Ascending aorta (tissue), 2 donors: ENCODE results near the gene DEDD. TPM values are rescaled to one million over a fixed set of nuclear protein-coding genes. Genes with fewer than 3 reads are reported as not detected.

Experiments used
- DNase-seq, 2 donors: peaks; one replicate each; pipeline ENCODE4 v3.0.0-alpha.2; 2019; ENCODE audit warnings: low spot score in 2 of 2
- H3K27ac ChIP-seq, 2 donors: fragments of 200-600 bp; sonication (generic); one replicate each; pipeline ENCODE4 v1.5.1; 2016 to 2017; ENCODE audit warnings: mild to moderate bottlenecking in 1 of 2
- H3K27me3 ChIP-seq: fragments of 200-600 bp; sonication (generic); one replicate; pipeline ENCODE4 v1.5.1; 2017
- H3K36me3 ChIP-seq, 2 donors: fragments of 200-600 bp; sonication (generic); one replicate each; pipeline ENCODE4 v1.5.1; 2016
- H3K4me1 ChIP-seq, 2 donors: fragments of 200-600 bp; sonication (generic); one replicate each; pipeline ENCODE4 v1.5.1; 2016 to 2017; ENCODE audit warnings: mild to moderate bottlenecking in 1 of 2
- H3K4me3 ChIP-seq, 2 donors: fragments of 200-600 bp; sonication (generic); one replicate each; pipeline ENCODE4 v1.5.1; 2016 to 2017; ENCODE audit warnings: mild to moderate bottlenecking in 1 of 2
- H3K9me3 ChIP-seq, 2 donors: fragments of 200-600 bp; sonication (generic); one replicate each; pipeline ENCODE4 v1.5.1; 2016
- intact Hi-C: fragments of 100-400 bp; cut with DNase I; formaldehyde crosslinking; loops from one replicate; pipeline ENCODE4 v1.15.1; 2023
- total RNA-seq: library from RNA; depleted of rRNA; stranded (reverse); fragments of >200 nt; gene quantifications from one replicate; pipeline ENCODE4 v1.1.0, GENCODE V29; 2016
- TF ChIP-seq, protein P1 (sequence below), 3 experiments: fragments of 200-600 bp in 2 of 3; fragments of 450-650 bp in 1 of 3; sonication (generic) in 2 of 3; IDR thresholded peaks; one replicate each; pipeline ENCODE4 v1.5.1; 2016 to 2019; ENCODE audit warnings: antibody characterized with exemption in 3 of 3, mild to moderate bottlenecking in 1 of 3, moderate library complexity in 1 of 3

DEDD gene
- total RNA-seq, 1 donor from 2014 or later = 27.8 TPM

DNA sequence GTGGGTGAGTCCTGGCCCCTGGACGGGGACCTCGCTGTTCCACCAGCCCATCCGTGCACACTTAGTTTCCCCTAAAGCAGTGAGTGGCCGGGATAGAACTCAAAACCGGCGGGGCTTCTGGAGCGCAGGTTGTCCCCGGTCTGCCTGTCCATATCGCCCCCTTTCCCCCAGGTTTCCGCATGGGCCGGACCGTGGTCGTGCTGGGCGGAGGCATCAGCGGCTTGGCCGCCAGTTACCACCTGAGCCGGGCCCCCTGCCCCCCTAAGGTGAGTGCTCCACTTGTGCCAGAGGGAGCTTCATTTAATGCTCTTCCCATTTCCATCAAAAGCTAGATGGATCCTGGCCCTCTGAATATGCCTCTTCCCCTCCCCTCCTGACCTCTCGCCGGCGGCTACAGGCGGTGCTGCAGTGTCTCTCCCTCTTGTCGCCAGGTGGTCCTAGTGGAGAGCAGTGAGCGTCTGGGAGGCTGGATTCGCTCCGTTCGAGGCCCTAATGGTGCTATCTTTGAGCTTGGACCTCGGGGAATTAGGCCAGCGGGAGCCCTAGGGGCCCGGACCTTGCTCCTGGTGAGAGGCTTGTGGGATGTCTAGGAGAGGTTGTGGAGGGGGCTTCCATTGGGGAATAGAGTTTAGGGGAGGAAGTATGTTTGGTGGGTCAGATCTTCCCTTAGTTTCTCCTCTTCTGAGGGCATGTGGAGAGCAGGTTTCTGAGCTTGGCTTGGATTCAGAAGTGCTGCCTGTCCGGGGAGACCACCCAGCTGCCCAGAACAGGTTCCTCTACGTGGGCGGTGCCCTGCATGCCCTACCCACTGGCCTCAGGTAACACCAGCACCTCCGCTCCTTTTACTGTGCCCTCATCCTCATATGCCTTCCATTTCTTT lies 34.4 kb upstream of the DEDD start:
- intact Hi-C loops = loop anchor here (1.0 to 10.0 kb wide), 3 partner anchors 10 to 122 kb away; partner anchors contain the start of genes B4GALT3, DEDD and USF1
- peak overlapping the region; percentile 62 to 86 for H3K4me3 ChIP-seq
- H3K9me3 ChIP-seq = no peaks in the 10 kb centered on the region
- H3K27me3 ChIP-seq = no peaks in the 10 kb centered on the region
- TF ChIP-seq, protein P1, sequence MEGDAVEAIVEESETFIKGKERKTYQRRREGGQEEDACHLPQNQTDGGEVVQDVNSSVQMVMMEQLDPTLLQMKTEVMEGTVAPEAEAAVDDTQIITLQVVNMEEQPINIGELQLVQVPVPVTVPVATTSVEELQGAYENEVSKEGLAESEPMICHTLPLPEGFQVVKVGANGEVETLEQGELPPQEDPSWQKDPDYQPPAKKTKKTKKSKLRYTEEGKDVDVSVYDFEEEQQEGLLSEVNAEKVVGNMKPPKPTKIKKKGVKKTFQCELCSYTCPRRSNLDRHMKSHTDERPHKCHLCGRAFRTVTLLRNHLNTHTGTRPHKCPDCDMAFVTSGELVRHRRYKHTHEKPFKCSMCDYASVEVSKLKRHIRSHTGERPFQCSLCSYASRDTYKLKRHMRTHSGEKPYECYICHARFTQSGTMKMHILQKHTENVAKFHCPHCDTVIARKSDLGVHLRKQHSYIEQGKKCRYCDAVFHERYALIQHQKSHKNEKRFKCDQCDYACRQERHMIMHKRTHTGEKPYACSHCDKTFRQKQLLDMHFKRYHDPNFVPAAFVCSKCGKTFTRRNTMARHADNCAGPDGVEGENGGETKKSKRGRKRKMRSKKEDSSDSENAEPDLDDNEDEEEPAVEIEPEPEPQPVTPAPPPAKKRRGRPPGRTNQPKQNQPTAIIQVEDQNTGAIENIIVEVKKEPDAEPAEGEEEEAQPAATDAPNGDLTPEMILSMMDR (IDR thresholded peaks at IDR 0.05) = no peak
- H3K4me1 ChIP-seq = peaks cover 6% of the 10 kb centered on the region in 2 donors
- DNase-seq = no peak
- peak overlapping the region; percentile 69 to 90 for H3K27ac ChIP-seq
- peaks cover 29 to 44% of the 10 kb centered on the region in 2 donors for H3K36me3 ChIP-seq

DNA sequence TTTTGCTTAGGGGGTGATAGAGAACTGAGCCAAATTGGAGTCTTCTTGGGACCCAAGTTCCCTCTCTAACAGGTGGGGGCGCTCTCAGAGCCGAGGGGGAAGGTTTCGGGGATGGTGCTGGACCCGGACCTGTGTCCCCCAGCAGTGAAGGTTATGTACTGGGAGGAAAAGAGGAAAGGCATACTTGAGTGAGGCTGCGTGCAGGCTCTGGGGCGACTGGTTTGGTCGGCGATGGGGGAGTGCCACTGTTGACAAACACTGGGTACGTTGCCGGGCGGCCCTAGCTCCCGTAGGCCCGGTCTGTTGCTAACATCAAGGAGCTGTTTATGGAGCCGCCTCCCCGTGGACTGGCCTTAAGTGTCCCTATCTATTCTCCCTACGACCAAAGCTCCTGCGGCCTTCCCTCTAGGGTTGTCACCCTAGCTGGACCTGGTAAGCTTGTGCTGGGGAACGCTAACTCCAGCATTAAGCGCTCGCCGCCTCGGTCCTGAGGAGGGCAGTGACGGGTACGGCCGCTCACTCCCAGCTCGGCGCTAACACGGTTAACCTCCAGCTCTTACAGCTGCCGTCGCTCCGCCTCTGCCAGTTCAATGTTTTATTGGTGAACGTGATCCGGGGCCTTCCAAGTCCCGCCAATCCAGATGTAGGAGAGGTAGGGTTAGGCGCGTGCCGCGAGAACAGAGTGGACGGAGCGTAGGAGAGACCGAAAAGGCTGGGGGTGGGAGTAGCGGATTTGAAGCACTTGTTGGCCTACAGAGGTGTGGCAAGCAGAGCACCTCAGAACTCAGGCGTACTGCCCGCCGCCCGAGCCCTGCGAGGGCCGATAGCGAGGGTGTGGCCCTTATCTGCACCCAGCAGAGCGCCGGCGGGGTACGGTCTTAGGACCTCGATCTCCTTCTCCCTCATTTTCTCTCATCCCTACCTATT lies 33.5 kb upstream of the DEDD start, which contains the start of gene PPOX:
PPOX (plus strand) TSS at position 685 of the 927 bp plus-strand sequence. CDS start 422 bp downstream, outside the sequence.
- no peaks in the 10 kb centered on the region for H3K9me3 ChIP-seq
- peaks cover 20 to 37% of the 10 kb centered on the region in 2 donors for H3K36me3 ChIP-seq
- peak; percentile 94 to 98 for DNase-seq
- H3K27me3 ChIP-seq = no peaks in the 10 kb centered on the region
- H3K4me1 ChIP-seq = peaks cover 6 to 12% of the 10 kb centered on the region in 2 donors
- TF ChIP-seq, protein P1 (IDR thresholded peaks at IDR 0.05) = peak; percentile 11 to 48 (median 33)
- H3K4me3 ChIP-seq = peak within 1 kb of the TSS; percentile 62 to 86
- H3K27ac ChIP-seq = peak within 1 kb of the TSS; percentile 69 to 90
- intact Hi-C loops = loop anchor here (1.0 to 10.0 kb wide), 3 partner anchors 11 to 121 kb away; partner anchors contain the start of genes B4GALT3, DEDD and USF1

DNA sequence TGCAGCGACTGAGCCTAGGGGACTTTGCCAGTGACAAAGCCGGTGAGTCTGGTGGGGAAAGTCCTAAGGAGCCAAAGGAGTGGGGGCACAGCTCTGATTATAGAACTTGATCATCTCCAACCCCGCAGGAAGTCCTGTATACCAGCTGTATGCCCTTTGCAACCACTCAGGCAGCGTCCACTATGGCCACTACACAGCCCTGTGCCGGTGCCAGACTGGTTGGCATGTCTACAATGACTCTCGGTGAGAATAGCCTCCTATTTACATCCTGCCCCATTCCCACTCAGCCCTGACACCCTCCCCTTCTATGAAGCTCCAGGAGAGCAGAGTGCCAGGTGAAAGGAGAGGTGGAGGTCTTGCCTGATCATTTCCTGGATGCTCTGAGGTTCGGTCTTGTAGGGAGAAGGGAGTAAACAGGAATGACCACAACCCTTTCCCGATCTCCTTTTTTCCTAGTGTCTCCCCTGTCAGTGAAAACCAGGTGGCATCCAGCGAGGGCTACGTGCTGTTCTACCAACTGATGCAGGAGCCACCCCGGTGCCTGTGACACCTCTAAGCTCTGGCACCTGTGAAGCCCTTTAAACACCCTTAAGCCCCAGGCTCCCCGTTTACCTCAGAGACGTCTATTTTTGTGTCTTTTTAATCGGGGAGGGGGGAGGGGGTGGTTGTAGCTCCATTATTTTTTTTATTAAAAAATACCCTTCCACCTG lies 32.6 kb upstream of the DEDD start:
- H3K4me3 ChIP-seq = peak overlapping the region; percentile 62 to 86
- peaks cover 6 to 20% of the 10 kb centered on the region in 2 donors for H3K4me1 ChIP-seq
- H3K9me3 ChIP-seq = no peaks in the 10 kb centered on the region
- H3K27ac ChIP-seq = peak overlapping the region; percentile 69 to 90
- no peaks in the 10 kb centered on the region for H3K27me3 ChIP-seq
- intact Hi-C loops = loop anchor here (10.0 kb wide), 1 partner anchor 120 kb away; the partner anchor contains the start of gene USF1
- peaks cover 13 to 27% of the 10 kb centered on the region in 2 donors for H3K36me3 ChIP-seq
- DNase-seq = no peak
- TF ChIP-seq, protein P1 (IDR thresholded peaks at IDR 0.05) = no peak

DNA sequence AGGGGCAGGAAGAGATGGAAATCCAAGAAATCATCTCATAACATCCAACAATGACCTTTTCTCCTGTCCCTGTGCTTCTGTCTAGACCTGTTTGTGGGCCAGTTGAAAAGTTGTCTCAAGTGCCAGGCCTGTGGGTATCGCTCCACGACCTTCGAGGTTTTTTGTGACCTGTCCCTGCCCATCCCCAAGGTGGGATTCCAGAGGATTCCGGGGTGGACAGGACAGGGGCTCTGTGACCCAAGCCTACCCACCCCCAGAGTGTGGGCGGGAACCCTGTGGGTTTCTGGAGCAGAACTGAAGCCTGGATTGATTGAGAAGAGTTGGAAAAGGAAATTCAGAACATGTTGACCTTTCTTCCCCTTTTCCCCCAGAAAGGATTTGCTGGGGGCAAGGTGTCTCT lies 31.3 kb upstream of the DEDD start:
- Histone ChIP-seq H3K9me3 (no peaks in the 10 kb centered on the region), H3K36me3 (peaks cover 8 to 17% of the 10 kb centered on the region in 2 donors), H3K27ac (no peak overlapping the region), H3K27me3 (no peaks in the 10 kb centered on the region), H3K4me1 (peaks cover 6 to 25% of the 10 kb centered on the region in 2 donors), H3K4me3 (no peak overlapping the region)
- DNase-seq = no peak
- intact Hi-C loops = loop anchor here (10.0 kb wide), 1 partner anchor 119 kb away; the partner anchor contains the start of gene USF1
- TF ChIP-seq, protein P1 (IDR thresholded peaks at IDR 0.05) = no peak
